Measurements from ENCODE around the gene IAPP.
"Not testable (repeated sequence)": the region's sequence is repeated elsewhere in the genome, so short reads cannot be mapped to it uniquely, and the experiment has no call there.

IAPP gene

GRCh38 chr12:21379218-21379617, 6.5 kb downstream of the IAPP start:
- DNase-seq (ENCODE audit: low read depth in 2 of 2, low spot score in 1 of 2): no peak

- not testable (repeated sequence) for DNase-seq (ENCODE audit: low read depth in 2 of 2, low spot score in 1 of 2)
Measured at GRCh38 chr12:21381320-21381719, 8.6 kb downstream of the IAPP start.

- no peak for DNase-seq (ENCODE audit: low read depth in 2 of 2, low spot score in 1 of 2)
Measured at GRCh38 chr12:21384261-21384660, 11.6 kb downstream of the IAPP start.

GRCh38 chr12:21387174-21387573, 14.5 kb downstream of the IAPP start:
- no peak for DNase-seq (ENCODE audit: low read depth in 2 of 2, low spot score in 1 of 2)

GRCh38 chr12:21392384-21392783, 19.7 kb downstream of the IAPP start:
- DNase-seq (ENCODE audit: low read depth in 2 of 2, low spot score in 1 of 2): no peak

GRCh38 chr12:21394828-21395626, 22.3 kb downstream of the IAPP start:
- not testable (repeated sequence) for DNase-seq (ENCODE audit: low read depth in 2 of 2, low spot score in 1 of 2)

GRCh38 chr12:21413369-21414277, 40.9 kb downstream of the IAPP start:
- no peak for DNase-seq (ENCODE audit: low read depth in 2 of 2, low spot score in 1 of 2)

GRCh38 chr12:21416511-21417121, 43.9 kb downstream of the IAPP start:
- no peak for DNase-seq (ENCODE audit: low read depth in 2 of 2, low spot score in 1 of 2)

- not testable (repeated sequence) for DNase-seq (ENCODE audit: low read depth in 2 of 2, low spot score in 1 of 2)
Measured at GRCh38 chr12:21418398-21418797, 45.7 kb downstream of the IAPP start.

GRCh38 chr12:21419009-21419699, 46.5 kb downstream of the IAPP start:
- not testable (repeated sequence) for DNase-seq (ENCODE audit: low read depth in 2 of 2, low spot score in 1 of 2)

GRCh38 chr12:21428241-21428640, 55.5 kb downstream of the IAPP start:
- DNase-seq (ENCODE audit: low read depth in 2 of 2, low spot score in 1 of 2): no peak
